CD4-positive, alpha-beta T cell treated with Interferon alpha-2 for 1 hour (primary cell): ENCODE measurements around the gene TP53.

Experiments used
- DNase-seq, 2 donors: peaks; one replicate each; pipeline ENCODE4 v3.0.0-alpha.2; 2020 to 2022

TP53 gene

DNA sequence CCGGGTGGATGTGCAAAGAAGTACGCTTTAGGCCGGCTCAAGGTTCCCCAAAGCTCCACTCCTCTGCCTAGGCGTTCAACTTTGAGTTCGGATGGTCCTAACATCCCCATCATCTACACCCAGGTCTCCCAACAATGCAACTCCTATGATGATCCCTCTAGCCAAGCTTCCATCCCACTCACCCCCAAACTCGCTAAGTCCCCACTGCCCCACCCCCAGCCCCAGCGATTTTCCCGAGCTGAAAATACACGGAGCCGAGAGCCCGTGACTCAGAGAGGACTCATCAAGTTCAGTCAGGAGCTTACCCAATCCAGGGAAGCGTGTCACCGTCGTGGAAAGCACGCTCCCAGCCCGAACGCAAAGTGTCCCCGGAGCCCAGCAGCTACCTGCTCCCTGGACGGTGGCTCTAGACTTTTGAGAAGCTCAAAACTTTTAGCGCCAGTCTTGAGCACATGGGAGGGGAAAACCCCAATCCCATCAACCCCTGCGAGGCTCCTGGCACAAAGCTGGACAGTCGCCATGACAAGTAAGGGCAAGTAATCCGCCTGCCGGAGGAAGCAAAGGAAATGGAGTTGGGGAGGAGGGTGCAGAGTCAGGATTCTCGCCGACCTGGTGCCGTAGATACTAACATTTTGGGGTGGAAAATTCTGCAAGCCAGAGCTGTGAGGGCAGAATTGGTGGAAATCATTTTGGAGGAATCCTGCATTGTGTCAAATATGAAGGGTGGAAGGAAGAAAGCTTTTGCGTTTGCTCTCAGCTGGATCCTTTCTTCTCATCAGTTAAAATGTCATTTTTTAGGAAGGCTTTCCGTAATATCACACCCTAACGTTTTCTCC lies at the start of gene TP53:
TSS of gene TP53 (minus strand) at position 419 of the 836 bp plus-strand sequence. CDS start 10,896 bp downstream, outside the sequence.
- peak; percentile 90 to 93 for DNase-seq

DNA sequence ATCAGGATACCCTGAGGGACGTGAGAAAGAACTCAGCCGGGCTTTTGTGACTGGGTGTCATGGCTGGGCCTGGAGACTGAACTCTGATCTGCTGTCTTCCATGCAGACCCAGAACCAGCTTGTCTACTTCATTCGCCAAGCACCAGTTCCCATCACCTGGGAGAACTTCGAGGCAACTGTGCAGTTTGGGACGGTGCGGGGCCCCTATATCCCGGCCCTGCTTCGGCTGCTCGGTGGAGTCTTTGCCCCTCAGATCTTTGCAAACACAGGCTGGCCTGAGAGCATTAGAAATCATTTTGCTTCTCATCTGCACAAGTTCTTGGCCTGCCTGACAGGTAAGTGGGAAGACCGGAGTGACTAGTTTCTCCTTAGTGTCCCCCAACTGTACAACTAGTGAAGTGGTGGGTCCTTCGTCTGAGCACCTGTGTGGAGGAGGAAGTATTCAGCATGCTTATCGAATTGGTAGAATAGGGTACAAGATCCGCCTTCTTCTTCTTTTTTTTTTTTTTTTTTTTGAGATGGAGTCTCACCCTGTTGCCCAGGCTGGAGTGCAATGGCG lies 45.8 kb upstream of the TP53 start:
- DNase-seq: no peak

DNA sequence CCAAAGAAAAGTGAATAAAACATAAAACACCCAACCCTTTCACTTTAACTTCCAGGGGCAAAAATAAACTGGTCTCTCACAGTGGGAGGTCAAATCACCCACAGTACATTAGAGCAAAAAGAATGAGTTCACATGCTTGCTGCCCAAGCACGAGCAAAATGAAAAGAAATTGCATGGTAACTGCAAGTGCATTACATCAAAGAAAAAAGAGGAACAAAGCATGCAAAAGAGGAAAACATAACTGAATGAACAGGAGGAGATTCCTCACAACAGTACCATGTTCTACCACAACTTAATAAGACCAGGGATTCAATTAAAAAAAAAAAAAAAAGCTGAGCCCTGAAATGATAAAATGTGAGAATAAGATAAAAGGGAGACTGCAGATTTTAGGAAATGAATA lies 42.5 kb upstream of the TP53 start:
- no peak for DNase-seq

DNA sequence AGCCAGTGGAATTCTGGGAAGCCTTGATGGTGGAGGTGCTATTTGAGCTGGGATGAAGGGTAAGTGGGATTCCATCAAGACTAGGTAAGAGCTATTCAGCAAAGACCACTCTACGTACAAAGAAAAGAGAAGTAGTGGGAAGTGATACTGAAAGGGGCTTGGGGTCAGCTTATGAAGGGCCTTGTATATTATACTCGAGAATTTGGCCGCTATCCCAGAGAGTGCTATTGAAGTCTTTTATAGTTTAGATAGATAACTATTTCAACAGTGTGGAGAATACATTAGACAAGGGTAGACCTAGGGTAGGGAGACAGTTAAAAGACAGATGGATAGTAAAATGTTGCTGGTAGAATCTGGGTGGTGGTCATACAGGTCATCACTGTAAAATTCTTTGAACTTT lies 40.6 kb upstream of the TP53 start:
- DNase-seq: no peak

DNA sequence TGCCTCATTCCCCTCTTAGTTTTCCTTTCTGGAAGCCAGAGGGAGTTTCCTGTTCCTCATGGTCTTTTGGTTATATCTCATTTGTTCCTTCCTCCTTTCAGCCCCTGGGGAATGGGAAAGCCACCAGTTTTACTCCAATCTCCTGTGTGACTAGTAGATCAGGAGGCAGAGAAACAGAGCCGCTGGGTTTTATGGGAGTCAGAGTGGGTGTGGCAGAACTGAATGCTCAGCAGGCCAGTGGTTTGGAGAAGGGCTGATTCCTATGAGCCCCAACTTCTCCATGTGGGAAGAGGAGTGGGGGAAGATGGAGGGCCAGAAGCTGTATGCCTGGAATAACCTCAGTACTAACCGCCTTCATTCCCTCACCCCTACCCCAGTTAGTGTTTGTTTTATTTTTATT lies 34.3 kb upstream of the TP53 start:
- DNase-seq: no peak

DNA sequence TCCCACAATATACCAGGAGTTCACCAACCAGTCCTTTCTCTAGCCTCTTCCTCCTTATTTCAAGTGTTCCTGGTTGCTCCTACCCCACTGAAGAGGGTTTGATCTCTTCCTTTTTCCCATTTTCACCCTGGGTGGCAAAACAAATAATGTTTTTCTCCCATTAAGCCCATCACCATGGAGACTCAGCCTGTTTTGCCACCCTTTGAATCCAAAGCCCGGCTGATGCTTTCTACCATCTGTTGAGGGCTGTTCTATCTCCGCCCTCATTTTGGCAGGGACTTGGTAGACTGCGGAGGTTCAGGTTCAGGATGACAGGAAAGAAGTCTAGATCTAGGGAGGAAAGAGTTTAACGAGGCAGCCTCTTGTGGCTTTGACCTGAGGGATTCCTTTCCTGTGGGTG lies 32.8 kb upstream of the TP53 start:
- no peak for DNase-seq

DNA sequence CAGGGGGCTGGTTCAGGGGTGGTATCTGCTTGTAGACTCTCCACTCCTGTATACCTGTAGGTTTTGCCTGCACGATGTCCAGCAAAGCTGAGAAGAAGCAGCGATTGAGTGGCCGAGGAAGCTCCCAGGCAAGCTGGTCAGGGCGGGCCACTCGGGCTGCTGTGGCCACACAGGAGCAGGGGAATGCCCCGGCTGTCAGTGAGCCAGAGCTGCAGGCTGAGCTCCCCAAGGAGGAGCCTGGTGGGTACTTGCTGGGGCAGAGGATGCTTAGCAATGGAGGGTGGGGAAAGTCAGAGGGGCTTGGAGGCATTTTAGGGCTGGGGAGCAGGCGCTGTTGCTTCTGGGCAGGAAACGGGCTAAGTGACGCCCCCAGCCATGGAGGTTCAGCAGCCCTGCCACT lies 32.4 kb upstream of the TP53 start:
- no peak for DNase-seq

DNA sequence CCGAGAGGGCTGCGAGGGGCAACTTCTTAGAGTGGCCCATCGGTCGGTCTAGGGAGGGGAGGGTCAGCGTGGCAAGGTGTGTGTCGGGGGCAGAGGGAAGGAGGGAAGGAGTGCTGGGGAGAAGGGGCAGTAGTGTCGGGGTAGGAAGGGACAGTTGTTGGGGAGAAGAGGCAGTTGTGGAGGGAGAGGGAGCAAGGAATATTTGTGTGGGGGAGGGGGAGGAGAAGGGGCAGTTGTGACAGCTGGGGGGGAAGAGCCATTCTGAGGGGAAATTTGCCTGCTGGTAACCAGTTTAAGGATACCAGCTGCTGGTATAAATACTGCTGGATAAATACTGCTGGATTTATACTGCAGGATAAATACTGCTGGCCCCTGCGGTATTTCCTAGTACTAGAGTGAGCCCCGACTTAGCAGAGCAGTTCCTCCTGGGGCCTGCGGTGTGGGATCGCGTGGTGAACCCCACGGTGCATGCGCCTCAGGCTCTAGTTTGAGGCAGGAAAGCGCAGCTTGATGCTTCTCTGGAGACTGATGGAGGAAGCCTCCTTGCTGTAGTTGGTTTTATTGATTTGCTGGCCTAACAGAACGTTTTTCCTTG lies 30.6 kb upstream of the TP53 start:
- DNase-seq: peak in 1 of 2 donors; percentile 26

DNA sequence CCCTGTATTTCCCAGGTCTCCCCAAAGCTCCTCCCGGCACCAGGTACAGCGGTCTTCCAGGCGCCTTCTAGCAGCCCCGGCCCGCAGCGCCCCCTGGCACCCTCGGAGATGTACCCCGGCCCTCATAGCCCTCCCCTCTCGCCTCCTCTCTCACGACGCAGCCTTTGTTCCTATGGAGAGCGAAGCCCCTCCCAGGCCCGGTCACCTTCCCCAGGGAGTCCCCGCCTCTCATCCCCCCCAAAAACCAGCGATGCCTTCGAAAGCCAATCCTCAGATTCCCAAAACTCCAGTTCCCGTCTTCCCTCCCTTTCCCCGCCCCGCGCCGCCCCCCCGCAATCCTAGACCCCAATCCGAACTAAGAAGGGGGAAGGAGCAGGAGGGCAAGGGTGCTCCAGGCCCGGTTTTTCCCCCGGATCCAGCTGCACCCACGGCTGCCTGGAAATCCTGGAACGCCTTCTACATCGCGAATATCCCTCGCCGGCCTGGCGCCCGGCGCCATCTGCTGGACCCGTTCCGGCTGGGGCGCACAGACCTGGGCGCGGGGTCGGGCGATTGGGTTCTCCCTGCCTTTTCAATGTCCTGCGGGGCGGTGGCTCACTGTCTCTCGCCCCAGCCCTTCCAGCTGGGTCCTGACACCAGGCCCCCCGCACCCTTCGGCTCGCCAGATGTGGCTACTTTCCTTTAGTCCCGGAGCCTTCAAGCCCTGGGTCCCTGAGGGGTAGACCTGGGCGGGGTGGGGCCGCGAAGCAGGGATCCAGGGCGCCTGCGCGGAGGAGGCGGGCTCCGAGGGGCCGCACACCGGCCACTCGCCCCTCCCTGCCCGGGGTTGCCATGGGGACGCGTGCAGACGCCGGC lies 29.8 kb upstream of the TP53 start, which contains the start of gene DNAH2:
TSS of gene DNAH2 (plus strand) at position 844 of the 855 bp plus-strand sequence. CDS start 1,991 bp downstream, outside the sequence.
- DNase-seq: peak; percentile 8 to 28

DNA sequence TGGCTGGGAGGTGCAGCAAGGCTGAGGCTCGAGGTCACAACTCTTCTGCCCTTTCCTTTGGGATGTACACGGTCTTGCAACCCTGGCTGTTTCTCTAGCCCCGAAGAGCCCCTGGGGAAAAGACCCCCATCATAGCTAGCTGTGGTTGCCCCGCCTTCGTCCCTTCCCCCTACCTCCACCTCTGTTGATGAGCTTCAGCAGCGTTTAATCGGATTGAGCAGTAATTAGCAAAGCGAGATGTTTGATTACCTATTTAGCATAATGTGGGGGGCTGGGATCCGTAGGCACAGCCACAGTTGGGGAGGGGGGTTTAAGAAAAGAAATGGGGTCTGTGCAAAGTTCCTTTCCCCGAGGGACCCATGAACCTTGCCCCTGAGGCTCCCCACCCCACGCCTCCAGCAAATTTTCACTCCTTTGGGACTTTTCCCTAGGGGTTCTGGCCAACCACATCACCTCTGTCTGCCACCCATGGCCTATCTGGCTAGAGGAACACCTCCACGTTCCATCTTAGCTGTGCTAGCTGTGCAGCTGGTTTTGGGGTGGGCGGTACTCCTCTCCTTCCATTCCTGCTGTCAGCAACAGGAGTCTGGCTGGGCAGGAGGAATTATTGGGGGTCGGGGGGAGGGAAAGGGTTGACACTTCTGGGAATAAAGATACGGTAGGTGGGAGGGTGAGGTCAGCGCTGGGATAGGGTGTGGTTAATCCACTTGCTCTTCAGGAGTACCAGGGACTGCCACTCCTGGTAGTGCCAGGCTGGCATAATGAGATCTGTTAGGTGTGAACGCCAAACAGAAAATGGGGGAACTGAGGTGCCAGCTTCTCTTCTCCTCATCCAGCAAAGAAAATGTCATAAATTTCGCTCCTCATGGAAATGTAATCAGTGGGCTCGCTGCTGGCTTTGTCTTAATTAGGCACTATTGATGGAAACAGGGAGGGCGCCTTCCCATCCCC lies 28.9 kb upstream of the TP53 start:
- no peak for DNase-seq

DNA sequence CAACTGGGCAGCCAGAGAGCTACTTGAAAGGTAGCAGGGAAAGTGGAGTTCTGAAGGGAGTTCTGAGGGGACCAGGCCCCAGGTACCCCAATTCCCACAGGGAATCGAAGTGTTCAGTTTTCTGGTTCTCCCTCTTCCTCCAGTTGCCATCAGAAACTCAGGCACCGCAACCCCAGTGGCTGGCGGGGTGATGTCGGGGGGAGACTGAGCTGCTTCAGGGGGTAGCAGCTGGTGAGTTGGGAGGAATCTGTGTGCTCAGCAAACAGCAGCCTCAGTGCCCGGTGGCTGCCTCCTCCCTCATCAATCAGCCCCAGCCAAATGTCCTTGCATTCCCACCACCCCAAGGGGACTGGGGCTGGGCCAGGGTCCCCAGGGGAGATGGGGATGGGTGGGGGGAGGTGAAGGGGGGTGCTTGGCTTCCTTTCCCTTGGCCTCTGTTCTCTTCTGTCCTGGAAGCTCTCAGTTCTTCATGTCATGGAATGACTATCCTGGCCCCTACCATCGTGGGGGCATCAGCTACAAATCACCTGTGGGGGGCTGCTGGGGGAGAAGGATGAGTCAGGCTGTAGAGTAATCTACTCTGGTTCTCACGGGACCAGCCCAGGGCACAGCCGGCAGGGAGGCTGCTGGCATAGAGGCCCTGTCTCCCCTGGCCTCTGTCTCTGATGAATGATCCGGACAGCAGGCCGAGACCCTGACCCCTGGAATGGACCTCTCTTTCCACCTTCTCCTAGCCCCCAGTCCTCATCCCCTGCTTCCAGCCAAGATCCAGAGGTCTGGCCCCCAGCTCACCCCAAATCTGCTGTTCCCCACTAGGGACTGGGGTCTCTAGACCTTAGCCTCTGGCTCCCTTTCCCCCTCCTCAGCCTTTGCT lies 27.7 kb upstream of the TP53 start:
- DNase-seq: no peak

DNA sequence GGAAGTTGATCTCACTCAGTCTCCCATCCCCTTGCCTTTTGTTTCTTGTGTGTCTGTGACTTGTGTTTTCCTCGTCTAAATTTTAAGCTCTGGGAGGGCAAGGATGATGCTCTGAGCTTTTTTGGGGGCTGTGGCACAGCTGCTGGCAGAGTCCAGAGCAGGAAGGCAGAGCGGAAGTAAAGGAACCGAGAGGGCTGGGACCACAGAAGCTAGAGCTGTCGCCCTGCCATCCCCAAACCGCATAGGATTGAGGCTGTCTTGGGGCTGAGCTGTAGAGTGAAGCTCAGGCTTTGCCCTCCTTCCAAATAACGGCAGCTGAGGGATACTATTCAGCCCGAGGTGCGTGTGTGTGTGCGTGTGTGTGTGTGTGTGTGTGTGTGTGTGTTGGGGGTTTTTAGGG lies 26.5 kb upstream of the TP53 start:
- no peak for DNase-seq

DNA sequence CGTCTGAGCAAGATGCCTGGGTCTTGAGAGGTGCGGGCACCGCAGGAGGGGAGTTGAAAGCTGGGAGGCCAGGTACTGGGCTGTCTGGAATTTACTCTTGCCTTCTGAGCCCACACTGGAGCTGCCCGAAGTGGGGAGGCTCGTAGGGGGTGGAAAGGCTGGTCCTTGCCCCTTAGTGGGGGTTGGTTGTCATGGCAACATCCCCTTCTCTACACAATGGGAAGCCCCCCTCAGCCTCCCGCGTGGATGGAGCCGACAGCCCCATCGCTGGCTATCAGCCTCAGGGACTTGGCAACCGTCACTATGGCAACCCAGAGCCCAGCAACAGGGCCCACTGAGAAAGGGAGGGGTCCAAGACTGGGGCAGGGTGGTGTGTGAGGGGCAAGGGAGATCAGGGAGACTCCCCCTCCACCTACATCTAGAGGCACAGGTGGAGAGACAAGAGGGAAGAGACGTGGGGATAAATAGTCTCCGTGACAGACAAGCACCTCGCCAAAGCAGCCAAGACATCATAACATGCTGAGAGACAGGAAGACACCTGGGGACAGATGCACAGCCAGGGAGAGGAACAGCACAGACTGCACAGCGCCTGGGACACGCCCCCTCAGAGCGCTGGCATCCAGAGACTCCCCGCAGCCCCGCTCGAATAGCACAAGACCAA lies 25.0 kb upstream of the TP53 start:
- DNase-seq: no peak

DNA sequence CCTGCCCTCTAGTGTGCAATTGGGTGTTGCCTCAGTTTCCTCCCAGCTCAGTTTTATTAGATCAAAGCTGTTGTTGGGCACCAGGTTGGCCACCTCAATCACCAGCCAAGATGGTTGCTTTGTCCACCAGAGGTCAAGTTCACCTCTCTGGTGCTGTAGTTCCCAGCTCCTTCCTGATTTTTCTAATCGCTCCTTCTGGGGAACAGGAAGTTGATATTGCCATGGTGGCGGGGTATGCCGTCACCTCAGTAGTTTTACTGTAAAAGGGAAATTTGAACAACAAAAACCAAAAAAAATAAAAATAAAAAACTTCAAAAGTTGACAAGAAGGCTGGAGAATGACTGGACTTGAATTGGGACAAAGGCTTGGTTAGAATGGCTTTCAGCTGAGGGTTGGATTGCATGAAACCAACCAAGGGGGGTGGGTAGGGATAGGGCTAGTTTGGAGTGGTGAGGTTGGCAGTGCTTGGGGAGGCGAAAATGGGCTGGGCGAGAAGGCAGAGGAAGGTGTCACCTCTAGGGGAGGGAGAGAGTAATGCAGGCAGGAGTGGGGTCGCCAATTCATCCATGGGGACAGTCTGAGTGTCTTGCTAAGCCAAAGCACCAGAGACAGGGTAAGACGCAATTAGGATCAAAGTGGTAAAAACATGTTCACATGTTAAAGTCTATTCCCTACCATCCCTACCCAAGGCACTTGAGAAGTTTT lies 23.9 kb upstream of the TP53 start:
- DNase-seq: no peak

DNA sequence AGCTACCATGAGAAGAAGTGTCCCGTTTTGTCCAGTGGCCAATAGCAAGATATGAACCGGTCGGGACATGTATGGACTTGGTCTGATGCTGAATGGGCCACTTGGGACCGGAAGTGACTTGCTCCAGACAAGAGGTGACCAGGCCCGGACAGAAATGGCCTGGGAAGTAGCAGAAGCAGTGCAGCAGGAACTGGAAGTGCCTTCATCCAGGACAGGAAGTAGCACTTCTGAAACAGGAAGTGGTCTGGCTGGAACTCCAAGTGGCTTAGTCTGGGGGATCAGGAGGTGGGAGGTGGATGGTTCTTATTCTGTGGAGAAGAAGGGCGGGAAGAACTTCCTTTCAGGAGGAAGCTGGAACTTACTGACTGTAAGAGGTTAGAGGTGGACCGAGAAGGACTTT lies 23.0 kb upstream of the TP53 start:
- DNase-seq: no peak

DNA sequence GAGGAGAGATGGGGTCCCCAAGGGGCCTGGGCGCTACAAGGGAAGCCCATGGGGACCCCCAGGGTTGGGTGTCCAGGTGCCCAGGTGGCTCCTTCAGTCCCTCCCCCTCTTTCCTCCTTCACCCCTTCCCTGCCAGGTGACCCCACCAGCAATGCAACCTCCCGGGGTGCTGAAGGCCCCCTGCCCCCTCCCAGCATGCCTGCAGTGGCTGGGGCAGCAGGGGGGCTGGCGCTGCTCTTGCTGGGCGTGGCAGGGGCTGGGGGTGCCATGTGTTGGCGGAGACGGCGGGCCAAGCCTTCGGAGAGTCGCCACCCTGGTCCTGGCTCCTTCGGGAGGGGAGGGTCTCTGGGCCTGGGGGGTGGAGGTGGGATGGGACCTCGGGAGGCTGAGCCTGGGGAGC lies 21.7 kb upstream of the TP53 start:
- no peak for DNase-seq

DNA sequence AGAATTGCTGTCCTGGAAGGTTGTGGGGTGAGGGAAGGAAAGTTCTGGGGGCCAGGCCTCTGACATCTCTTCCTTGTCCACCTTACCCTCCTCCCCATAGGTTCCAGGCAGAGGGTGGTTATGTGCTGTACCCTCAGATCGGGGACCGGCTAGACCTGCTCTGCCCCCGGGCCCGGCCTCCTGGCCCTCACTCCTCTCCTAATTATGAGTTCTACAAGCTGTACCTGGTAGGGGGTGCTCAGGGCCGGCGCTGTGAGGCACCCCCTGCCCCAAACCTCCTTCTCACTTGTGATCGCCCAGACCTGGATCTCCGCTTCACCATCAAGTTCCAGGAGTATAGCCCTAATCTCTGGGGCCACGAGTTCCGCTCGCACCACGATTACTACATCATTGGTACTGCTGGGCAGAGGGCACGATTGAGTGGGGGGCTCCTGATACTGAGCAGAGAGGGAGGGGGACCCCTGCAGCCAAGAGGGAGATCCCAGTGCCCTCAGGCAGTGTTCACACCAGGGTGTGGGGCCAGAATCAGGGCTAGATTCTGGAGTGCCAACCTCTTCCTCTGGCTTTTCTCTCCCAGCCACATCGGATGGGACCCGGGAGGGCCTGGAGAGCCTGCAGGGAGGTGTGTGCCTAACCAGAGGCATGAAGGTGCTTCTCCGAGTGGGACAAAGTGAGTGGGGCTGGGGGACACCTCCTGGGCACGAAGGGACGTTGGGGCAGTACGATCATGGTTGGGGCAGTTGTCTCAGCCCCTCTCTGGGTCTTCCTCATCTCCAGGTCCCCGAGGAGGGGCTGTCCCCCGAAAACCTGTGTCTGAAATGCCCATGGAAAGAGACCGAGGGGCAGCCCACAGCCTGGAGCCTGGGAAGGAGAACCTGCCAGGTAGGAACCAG lies 20.8 kb upstream of the TP53 start:
- no peak for DNase-seq

DNA sequence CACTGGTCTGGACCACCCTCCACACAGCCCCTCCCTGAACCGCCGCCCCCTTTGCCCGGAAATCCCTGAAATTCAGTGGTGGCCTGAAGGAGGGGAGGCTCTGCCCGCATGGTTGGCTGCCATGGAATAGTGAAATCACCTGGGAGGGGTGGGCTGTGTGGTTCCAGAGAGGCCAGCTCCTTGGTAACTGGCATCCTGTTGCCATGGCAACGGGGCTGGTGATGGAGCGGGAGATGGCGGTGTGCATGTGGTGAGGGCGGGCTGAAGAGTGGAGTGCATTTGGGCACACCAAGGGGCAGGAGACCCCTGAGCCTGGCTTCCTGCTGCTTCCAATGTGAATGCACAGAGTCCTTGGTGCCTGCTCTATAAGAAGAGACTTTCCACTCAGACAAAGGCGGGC lies 20.2 kb upstream of the TP53 start:
- no peak for DNase-seq
